Measurements from ENCODE around the gene SMYD3. TPM values are rescaled to one million over a fixed set of nuclear protein-coding genes. Genes with fewer than 3 reads are reported as not detected.

The SMYD3 gene
- total and polyA plus RNA-seq, 2 of the 4 experiments (the other 2 are of a cell fraction): 26.5 to 37.6 TPM

GRCh38 chr1:246052603-246053002 is 454.5 kb downstream of the SMYD3 start:
- CTCF ChIA-PET: no interaction called here
- Histone ChIP-seq H4K5ac (ENCODE audit: low read depth, low read length) (no peak overlapping the region), H3K4me1 (ENCODE audit: control insufficient read depth, insufficient read depth, low read length) (no peaks in the 10 kb centered on the region), H4K20me1 (ENCODE audit: insufficient read depth, low read length) (no peaks in the 10 kb centered on the region), H2BK20ac (ENCODE audit: low read depth, low read length) (no peak overlapping the region), H3K4ac (ENCODE audit: low read depth, low read length) (no peak overlapping the region), H2BK15ac (ENCODE audit: low read depth, low read length) (no peak overlapping the region), H3K14ac (replicated peaks; ENCODE audit: low read depth, low read length) (no peak overlapping the region), H2AK5ac (ENCODE audit: low read depth, low read length) (no peak overlapping the region), H3K79me1 (ENCODE audit: low read depth in 1 of 2, low read length in 2 of 2) (no peaks in the 10 kb centered on the region), H4K91ac (ENCODE audit: insufficient read depth, low read depth, low read length) (no peak overlapping the region), H3K9me1 (ENCODE audit: insufficient read depth, low read length) (peaks cover 2% of the 10 kb centered on the region; the same call in 1 of the 2 replicates), H3K36me3 (ENCODE audit: control insufficient read depth, insufficient read depth, low read length) (no peaks in the 10 kb centered on the region), H2AFZ (replicated peaks; ENCODE audit: low read length, poor library complexity) (no peak overlapping the region), H4K8ac (ENCODE audit: low read depth in 2 of 2, low read length in 2 of 2) (no peak overlapping the region), H3K9me3 (ENCODE audit: control insufficient read depth, insufficient read depth, low read length) (no peaks in the 10 kb centered on the region), H3K18ac (ENCODE audit: low read depth, low read length) (no peak overlapping the region), H3K9ac (ENCODE audit: low read depth, low read length) (no peak overlapping the region), H2AK9ac (replicated peaks; ENCODE audit: low read depth, low read length, poor library complexity) (no peak overlapping the region), H3K23ac (ENCODE audit: low read depth, low read length) (no peak overlapping the region), H2BK5ac (ENCODE audit: low read depth, low read length, poor library complexity, severe bottlenecking) (no peak overlapping the region), H3K27ac (ENCODE audit: insufficient read depth, low read length) (no peak overlapping the region), H3K4me3 (ENCODE audit: insufficient read depth, low read depth, low read length) (no peak overlapping the region), H3K56ac (ENCODE audit: extremely low read depth, insufficient read depth, low read length) (no peak overlapping the region), H3K27me3 (ENCODE audit: control insufficient read depth, insufficient read depth, low read length) (no peaks in the 10 kb centered on the region), H3K4me2 (ENCODE audit: low read depth, low read length) (no peak overlapping the region), H2BK120ac (ENCODE audit: low read depth, low read length) (no peak overlapping the region)
- dilution Hi-C loops (cut with HindIII; ENCODE audit: low sequenced_read_pairs, unreplicated experiment): no loop called here
- BruUV-seq (replicated peaks): no TSS peak
- POLR2A ChIA-PET (ENCODE audit: unreplicated experiment): no interaction called here
- TF ChIP-seq NFE2L2 (IDR thresholded peaks at IDR 0.05; ENCODE audit: low read depth, low read length): no peak
- no peak for TF ChIP-seq RAD21 (IDR thresholded peaks at IDR 0.05; ENCODE audit: low read length)
- no peak for TF ChIP-seq SMC3 (IDR thresholded peaks at IDR 0.05; ENCODE audit: low read depth, low read length)
- TF ChIP-seq FOS (IDR thresholded peaks at IDR 0.05; ENCODE audit: low read depth, low read length): no peak
- TF ChIP-seq BHLHE40 (IDR thresholded peaks at IDR 0.05; ENCODE audit: low read depth, low read length): no peak
- TF ChIP-seq CTCF (conservative IDR thresholded peaks at IDR 0.05; ENCODE audit: low read depth, low read length): no peak
- TF ChIP-seq USF2 (IDR thresholded peaks at IDR 0.05; ENCODE audit: low read depth, low read length): no peak
- TF ChIP-seq CHD1 (IDR thresholded peaks at IDR 0.05; ENCODE audit: low read depth, low read length): no peak
- no peak for TF ChIP-seq POLR2A (IDR thresholded peaks at IDR 0.05; ENCODE audit: low read depth, low read length)
- ATAC-seq (ENCODE audit: low read depth): no peak
- in situ Hi-C loops (cut with MboI; ENCODE audit: low sequenced_read_pairs): no loop called here
- intact Hi-C loops (cut with micrococcal nuclease): no loop called here
- DNase-seq: no peak
- WGBS, 2 experiments (ENCODE audit: extremely low coverage in 2 of 2, insufficient read length in 1 of 2): no CpG with 5 or more reads among the region's 2 CpGs
